ENCODE results near the gene ATP10A. TPM values are rescaled to one million over a fixed set of nuclear protein-coding genes. Genes with fewer than 3 reads are reported as not detected.

Gene ATP10A
- total and polyA plus RNA-seq, 2 of the 8 experiments (the other 6 are each of a cell fraction or from before 2014, with no cell fraction given): 2.0 to 2.8 TPM

DNA sequence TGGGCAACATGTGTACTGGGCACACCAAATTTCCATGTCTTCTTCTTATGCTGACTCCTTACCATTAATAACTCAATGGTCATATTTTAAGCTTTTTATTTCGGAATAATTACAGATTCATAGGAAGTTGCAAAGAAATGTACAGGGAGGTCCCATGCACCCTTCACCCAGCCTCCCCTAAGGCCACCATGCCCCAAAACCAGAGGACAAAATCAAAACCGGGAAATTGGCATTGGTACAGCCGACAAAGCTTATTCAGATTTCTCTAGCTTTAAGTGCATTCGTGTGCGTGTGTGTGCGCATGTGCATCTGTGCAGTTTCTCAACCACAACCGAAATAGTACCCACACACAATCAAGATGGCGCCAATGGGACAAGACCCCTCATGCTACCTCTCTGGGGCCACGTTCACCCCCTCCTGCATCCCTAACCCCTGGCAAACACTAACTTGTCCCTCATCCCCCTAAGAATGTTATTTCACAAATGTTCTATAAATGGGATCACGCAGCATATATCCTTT lies 23.4 kb downstream of the ATP10A start (continued):
- TF ChIP-seq, protein P1, sequence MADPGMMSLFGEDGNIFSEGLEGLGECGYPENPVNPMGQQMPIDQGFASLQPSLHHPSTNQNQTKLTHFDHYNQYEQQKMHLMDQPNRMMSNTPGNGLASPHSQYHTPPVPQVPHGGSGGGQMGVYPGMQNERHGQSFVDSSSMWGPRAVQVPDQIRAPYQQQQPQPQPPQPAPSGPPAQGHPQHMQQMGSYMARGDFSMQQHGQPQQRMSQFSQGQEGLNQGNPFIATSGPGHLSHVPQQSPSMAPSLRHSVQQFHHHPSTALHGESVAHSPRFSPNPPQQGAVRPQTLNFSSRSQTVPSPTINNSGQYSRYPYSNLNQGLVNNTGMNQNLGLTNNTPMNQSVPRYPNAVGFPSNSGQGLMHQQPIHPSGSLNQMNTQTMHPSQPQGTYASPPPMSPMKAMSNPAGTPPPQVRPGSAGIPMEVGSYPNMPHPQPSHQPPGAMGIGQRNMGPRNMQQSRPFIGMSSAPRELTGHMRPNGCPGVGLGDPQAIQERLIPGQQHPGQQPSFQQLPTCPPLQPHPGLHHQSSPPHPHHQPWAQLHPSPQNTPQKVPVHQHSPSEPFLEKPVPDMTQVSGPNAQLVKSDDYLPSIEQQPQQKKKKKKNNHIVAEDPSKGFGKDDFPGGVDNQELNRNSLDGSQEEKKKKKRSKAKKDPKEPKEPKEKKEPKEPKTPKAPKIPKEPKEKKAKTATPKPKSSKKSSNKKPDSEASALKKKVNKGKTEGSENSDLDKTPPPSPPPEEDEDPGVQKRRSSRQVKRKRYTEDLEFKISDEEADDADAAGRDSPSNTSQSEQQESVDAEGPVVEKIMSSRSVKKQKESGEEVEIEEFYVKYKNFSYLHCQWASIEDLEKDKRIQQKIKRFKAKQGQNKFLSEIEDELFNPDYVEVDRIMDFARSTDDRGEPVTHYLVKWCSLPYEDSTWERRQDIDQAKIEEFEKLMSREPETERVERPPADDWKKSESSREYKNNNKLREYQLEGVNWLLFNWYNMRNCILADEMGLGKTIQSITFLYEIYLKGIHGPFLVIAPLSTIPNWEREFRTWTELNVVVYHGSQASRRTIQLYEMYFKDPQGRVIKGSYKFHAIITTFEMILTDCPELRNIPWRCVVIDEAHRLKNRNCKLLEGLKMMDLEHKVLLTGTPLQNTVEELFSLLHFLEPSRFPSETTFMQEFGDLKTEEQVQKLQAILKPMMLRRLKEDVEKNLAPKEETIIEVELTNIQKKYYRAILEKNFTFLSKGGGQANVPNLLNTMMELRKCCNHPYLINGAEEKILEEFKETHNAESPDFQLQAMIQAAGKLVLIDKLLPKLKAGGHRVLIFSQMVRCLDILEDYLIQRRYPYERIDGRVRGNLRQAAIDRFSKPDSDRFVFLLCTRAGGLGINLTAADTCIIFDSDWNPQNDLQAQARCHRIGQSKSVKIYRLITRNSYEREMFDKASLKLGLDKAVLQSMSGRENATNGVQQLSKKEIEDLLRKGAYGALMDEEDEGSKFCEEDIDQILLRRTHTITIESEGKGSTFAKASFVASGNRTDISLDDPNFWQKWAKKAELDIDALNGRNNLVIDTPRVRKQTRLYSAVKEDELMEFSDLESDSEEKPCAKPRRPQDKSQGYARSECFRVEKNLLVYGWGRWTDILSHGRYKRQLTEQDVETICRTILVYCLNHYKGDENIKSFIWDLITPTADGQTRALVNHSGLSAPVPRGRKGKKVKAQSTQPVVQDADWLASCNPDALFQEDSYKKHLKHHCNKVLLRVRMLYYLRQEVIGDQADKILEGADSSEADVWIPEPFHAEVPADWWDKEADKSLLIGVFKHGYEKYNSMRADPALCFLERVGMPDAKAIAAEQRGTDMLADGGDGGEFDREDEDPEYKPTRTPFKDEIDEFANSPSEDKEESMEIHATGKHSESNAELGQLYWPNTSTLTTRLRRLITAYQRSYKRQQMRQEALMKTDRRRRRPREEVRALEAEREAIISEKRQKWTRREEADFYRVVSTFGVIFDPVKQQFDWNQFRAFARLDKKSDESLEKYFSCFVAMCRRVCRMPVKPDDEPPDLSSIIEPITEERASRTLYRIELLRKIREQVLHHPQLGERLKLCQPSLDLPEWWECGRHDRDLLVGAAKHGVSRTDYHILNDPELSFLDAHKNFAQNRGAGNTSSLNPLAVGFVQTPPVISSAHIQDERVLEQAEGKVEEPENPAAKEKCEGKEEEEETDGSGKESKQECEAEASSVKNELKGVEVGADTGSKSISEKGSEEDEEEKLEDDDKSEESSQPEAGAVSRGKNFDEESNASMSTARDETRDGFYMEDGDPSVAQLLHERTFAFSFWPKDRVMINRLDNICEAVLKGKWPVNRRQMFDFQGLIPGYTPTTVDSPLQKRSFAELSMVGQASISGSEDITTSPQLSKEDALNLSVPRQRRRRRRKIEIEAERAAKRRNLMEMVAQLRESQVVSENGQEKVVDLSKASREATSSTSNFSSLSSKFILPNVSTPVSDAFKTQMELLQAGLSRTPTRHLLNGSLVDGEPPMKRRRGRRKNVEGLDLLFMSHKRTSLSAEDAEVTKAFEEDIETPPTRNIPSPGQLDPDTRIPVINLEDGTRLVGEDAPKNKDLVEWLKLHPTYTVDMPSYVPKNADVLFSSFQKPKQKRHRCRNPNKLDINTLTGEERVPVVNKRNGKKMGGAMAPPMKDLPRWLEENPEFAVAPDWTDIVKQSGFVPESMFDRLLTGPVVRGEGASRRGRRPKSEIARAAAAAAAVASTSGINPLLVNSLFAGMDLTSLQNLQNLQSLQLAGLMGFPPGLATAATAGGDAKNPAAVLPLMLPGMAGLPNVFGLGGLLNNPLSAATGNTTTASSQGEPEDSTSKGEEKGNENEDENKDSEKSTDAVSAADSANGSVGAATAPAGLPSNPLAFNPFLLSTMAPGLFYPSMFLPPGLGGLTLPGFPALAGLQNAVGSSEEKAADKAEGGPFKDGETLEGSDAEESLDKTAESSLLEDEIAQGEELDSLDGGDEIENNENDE (IDR thresholded peaks at IDR 0.05; ENCODE audit: insufficient replicate concordance, low read length): no peak
- TF ChIP-seq BCL11A (IDR thresholded peaks at IDR 0.05; ENCODE audit: low read depth in 2 of 2, low read length in 2 of 2) (no peak), BRCA1 (IDR thresholded peaks at IDR 0.05; ENCODE audit: low read depth, low read length) (no peak), RBBP5 (IDR thresholded peaks at IDR 0.05; ENCODE audit: borderline replicate concordance, low read depth, low read length) (no peak), GTF2F1 (IDR thresholded peaks at IDR 0.05; ENCODE audit: borderline replicate concordance, low read depth, low read length) (no peak), ATF2 (IDR thresholded peaks at IDR 0.05; ENCODE audit: low read length) (no peak), CHD1 (IDR thresholded peaks at IDR 0.05; ENCODE audit: low read depth, low read length) (no peak), NANOG (IDR thresholded peaks at IDR 0.05; ENCODE audit: insufficient read depth, low read depth, low read length, poor library complexity, severe bottlenecking) (no peak), POLR2AphosphoS5 (IDR thresholded peaks at IDR 0.05; ENCODE audit: low read depth, low read length) (no peak)

Data from H1 (cell line).